Measurements from ENCODE around the gene XRCC1.
A peak's percentile ranks its signal among the peaks of the same experiment; 100 is the strongest.

Gene XRCC1

GRCh38 chr19:43619262-43620060 is 44.1 kb upstream of the XRCC1 start, which contains the start of gene ZNF428:
TSS of gene ZNF428 (minus strand) at chr19:43619629. CDS start at chr19:43614304, 5,325 bp downstream.
- TF ChIP-seq CTCF (conservative IDR thresholded peaks at IDR 0.05; ENCODE audit: control insufficient read depth, insufficient read depth, low read depth, low read length), result no peak
- H3K4me3 ChIP-seq (ENCODE audit: control insufficient read depth, low read depth, low read length), result peak within 1 kb of the TSS; percentile 87
- DNase-seq (ENCODE audit: low read depth), result peak; percentile 80

- TF ChIP-seq CTCF (conservative IDR thresholded peaks at IDR 0.05; ENCODE audit: control insufficient read depth, insufficient read depth, low read depth, low read length), result no peak
- DNase-seq (ENCODE audit: low read depth), result peak; percentile 34
- peak overlapping the region; percentile 87 for H3K4me3 ChIP-seq (ENCODE audit: control insufficient read depth, low read depth, low read length)
These were observed 43.6 kb upstream of the XRCC1 start for GRCh38 chr19:43618921-43619261.

- no peak for TF ChIP-seq CTCF (conservative IDR thresholded peaks at IDR 0.05; ENCODE audit: control insufficient read depth, insufficient read depth, low read depth, low read length)
- no peak for DNase-seq (ENCODE audit: low read depth)
- H3K4me3 ChIP-seq (ENCODE audit: control insufficient read depth, low read depth, low read length), result no peak overlapping the region
These were observed 41.6 kb upstream of the XRCC1 start for GRCh38 chr19:43616954-43617353.

GRCh38 chr19:43616306-43616705 is 41.0 kb upstream of the XRCC1 start:
- H3K4me3 ChIP-seq (ENCODE audit: control insufficient read depth, low read depth, low read length), result no peak overlapping the region
- TF ChIP-seq CTCF (conservative IDR thresholded peaks at IDR 0.05; ENCODE audit: control insufficient read depth, insufficient read depth, low read depth, low read length), result no peak
- DNase-seq (ENCODE audit: low read depth), result no peak

GRCh38 chr19:43612374-43612773 is 37.0 kb upstream of the XRCC1 start:
- DNase-seq (ENCODE audit: low read depth), result no peak
- H3K4me3 ChIP-seq (ENCODE audit: control insufficient read depth, low read depth, low read length), result no peak overlapping the region
- no peak for TF ChIP-seq CTCF (conservative IDR thresholded peaks at IDR 0.05; ENCODE audit: control insufficient read depth, insufficient read depth, low read depth, low read length)

GRCh38 chr19:43611788-43612187 is 36.5 kb upstream of the XRCC1 start, which contains the start of gene SRRM5:
TSS of gene SRRM5 (plus strand) at chr19:43612088. CDS start at chr19:43612122, 34 bp downstream.
- H3K4me3 ChIP-seq (ENCODE audit: control insufficient read depth, low read depth, low read length), result no peak within 1 kb of the TSS
- no peak for DNase-seq (ENCODE audit: low read depth)
- no peak for TF ChIP-seq CTCF (conservative IDR thresholded peaks at IDR 0.05; ENCODE audit: control insufficient read depth, insufficient read depth, low read depth, low read length)

Data from fibroblast of mammary gland (primary cell).